Cardiac septum (tissue), 1 donor: Measurements from ENCODE around the gene FIBP. TPM values are rescaled to one million over a fixed set of nuclear protein-coding genes. Genes with fewer than 3 reads are reported as not detected.

Experiments
- DNase-seq: peaks from one replicate; pipeline ENCODE4 v3.0.0-alpha.2; 2020; ENCODE audit warnings: low spot score
- intact Hi-C: fragments of 100-400 bp; cut with DNase I; formaldehyde crosslinking; loops from one replicate; pipeline ENCODE4 v1.14.0; 2022
- total RNA-seq: library from RNA; stranded (reverse); fragmentation: NEBNext Ultra II Directional; extraction: Animal tissue kit (Norgen Biotek cat#: 25700); gene quantifications from one replicate; pipeline ENCODE4 v1.2.1, GENCODE V29; 2021
- donor health status: DM: no; HTN: no; CAD: no.

Gene FIBP
- total RNA-seq, 1 donor from 2014 or later: 62.6 TPM

DNA sequence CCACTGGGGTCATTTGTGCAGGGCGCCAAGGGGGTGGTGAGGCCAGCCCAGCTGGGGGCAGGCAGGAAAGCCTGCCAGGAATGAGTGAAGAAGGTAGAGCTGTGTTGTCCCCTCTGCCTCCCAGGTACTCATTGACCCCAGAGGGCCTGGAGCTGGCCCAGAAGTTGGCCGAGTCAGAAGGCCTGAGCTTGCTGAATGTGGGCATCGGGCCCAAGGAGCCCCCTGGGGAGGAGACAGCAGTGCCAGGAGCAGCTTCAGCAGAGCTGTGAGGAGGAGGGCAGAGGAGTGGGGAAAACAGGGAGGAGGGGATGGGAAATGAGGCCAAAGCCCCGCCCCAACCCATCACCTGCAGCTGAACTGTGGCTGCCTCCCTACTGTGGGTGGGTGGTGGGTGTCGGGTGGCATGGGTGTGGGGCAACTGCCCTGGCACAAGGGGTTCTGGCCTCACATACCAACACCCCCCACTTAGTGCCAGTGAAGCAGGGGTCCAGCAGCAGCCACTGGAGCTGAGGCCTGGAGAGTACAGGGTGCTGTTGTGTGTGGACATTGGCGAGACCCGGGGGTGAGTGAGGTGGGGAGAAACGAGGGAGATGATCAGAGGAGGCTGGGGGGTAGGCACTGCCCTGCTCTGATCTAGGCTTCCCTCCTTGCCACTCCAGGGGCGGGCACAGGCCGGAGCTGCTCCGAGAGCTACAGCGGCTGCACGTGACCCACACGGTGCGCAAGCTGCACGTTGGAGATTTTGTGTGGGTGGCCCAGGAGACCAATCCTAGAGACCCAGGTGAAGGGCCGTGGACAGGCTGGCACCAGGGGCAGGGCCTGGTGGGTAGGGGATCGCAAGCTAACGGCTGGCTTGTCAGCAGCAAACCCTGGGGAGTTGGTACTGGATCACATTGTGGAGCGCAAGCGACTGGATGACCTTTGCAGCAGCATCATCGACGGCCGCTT lies 25.1 kb downstream of the FIBP start:
- intact Hi-C loops: no loop called here
- no peak for DNase-seq

DNA sequence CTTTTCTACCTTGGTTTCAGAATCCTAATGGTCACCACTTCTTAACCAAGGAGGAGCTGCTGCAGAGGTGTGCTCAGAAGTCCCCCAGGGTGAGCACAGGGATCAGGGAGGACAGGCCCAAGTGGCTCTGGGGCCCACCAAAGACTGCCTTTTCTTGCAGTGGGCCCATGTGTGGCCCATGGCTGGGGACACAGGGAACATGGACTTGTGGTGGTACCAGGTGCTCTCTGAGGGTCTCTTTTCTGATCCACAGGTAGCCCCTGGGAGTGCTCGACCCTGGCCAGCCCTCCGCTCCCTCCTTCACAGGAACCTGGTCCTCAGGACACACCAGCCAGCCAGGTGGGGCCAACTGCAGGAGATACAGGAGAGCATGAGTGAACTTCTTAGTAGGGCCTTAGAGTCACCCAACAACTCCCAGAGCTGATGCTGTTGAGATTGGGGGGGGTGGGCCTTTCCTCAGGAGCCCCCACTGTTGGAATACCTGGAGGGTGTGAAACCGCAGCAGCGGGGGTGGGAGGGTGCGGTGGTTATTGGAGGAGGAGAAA lies 26.0 kb downstream of the FIBP start:
- DNase-seq: no peak

DNA sequence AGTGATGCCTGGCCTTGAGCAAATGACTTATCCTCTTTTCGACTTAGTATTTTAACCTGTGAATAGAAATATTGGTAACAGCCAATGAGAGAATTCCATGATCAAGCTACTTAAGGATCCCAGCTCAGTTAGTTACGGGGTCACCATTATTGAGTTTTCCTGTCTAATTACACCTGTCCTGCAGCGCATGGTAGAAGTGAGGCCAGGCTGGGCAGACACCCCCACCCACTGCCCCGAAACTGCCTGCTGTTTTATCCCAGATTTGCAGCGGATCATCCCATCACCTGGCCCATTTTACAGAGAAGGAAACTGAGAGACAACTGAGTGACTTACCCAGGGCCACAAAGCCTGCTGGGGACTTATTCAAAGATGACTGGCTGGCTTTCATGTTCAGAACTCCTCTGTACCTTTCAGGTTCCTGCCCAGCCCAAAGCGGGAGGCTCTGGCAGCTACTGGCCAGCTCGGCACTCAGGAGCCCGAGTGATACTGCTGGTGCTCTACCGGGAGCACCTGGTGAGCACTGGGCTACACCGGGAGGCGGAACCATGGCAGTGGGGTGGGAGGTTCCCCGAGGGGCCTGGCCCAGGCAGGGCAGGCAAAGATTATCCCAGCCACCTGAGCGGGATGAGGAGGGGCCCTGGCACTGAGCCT lies 26.6 kb downstream of the FIBP start:
- DNase-seq: no peak
- intact Hi-C loops: no loop called here

More for the DNA sequence above, 26.0 kb downstream of the FIBP start:
- intact Hi-C loops: no loop called here

DNA sequence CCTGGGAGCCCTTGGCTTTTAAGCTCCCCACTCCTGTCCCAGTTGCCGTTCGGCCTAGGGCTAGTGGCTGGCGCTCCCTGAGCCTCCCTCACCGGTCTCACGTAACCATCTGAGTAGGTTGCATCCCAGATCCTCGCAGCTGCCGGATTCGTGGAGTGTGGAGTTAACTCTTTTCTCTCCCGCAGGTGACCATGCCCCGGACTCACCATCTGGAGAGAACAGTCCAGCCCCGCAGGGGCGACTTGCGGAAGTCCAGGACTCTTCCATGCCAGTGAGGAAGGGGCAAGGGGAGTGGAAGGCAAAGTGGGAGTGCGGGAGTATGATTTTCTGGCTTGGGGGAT lies 27.1 kb downstream of the FIBP start:
- no peak for DNase-seq
- intact Hi-C loops: no loop called here

DNA sequence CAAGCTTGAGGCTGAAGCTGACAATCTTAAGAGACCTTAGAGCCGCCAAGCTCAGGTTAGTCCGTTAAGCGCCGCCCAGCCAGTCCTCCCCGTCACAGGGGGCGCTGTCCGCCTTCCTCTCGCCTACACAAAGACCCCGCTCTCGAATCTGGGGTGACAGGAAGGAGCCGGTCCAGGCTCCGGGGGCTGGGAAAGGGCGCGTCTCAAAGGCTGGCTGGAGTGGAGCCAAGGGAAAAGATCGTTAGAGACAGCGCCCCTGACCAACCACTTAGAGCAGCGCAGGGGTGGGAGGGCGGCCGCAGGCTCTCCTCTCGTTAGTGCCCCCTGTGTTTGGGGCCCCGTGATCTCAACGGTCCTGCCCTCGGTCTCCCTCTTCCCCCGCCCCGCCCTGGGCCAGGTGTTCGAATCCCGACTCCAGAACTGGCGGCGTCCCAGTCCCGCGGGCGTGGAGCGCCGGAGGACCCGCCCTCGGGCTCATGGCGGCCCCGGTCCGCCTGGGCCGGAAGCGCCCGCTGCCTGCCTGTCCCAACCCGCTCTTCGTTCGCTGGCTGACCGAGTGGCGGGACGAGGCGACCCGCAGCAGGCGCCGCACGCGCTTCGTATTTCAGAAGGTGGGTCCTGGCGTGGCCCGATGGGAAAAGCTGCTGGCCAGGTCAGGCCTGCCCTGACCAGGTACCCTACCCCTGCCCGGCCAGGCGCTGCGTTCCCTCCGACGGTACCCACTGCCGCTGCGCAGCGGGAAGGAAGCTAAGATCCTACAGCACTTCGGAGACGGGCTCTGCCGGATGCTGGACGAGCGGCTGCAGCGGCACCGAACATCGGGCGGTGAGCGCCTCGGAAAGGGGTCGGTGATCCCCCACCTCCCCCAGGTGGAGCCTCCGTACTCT lies 27.8 kb downstream of the FIBP start, which contains the start of gene MUS81:
Gene MUS81 (plus strand): TSS at position 156 of the 887 bp plus-strand sequence. CDS start 321 bp downstream, at position 477.
- intact Hi-C loops: loop anchor here (1.0 kb wide), 2 partner anchors 13 to 28 kb away; partner anchors contain the start of gene FIBP
- peak; percentile 98 for DNase-seq

DNA sequence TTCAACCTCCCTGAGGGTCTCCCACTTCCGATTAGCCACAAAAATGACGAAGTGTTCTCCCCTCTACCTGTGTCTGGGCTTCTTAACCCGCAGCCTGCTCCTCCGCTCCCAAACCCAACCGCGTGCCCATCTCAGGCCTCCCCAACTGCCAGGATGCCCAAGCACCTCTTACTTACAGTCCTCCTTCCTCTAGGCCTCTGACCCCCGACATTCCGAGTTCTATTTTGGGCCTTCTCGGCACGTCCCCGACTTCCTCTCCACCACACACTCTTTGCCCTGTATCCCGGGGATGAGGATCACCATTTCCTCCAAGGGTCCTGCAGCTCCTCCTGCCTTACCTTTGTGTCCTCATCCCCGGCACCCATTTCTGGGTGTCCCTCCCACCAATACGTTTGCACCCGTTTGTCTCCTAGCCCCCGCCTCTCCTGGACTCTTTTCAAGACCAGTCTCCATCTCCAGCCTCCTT lies 28.4 kb downstream of the FIBP start:
- intact Hi-C loops: loop anchor here (1.0 to 5.0 kb wide), 4 partner anchors 13 to 142 kb away; partner anchors contain the start of genes BANF1, C11orf68, DRAP1 and EIF1AD
- no peak for DNase-seq

DNA sequence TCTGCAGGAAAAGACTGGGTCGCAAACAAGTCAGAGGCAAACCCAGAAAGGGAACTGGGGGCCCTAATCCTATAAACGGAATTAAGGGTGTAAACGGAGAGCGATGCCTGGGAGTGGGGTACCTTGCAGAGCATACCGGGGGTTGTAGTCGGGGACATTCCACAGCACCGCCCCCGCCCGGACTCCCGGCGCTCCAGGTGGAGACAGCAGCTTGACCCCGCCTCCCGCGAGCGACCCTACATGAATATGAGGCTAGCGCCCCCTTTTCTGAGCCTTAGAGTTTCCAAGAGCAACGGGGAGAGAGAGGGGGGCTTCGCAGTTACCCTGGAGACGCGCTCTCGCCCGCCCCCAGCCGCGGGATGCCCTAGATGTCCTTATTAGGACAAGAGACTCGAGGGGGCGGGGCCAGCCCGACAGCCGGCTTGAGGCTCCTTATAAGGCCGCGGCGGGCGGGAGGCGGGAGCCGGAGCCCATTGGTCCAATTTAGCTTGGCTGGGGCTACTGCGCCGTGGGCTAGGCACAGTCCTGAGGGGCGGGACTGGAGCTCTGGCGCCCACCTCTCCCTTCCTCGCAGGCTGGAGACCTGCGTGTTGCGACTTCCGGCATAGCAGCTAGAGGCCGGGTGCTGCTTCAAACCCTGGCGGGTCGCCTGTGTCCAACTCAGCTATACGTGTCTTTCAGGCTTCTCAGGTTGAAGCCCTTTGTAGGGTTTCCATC lies 29.0 kb downstream of the FIBP start:
- intact Hi-C loops: loop anchor here (1.0 to 5.0 kb wide), 2 partner anchors 60 to 143 kb away; partner anchors contain the start of genes BANF1, C11orf68, DRAP1 and EIF1AD

DNA sequence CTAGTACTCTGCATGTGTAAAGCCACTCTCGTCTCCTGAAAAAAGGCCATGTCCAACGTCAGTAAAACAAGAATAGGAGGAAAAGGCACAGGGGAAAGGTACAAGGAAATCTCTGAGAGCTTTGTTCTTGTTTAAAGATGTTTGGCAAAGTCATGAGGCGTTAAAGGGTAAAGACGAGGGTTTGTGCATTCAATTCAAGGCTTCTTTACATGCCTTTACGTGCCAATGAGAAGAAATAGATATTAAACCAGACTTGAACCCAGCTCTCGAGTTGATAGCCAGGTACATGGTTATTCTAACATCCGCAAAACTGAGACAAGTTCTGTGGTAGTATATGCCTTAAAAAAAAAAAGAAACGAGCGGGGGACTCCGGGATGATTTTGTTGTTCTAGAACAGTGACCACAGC lies 29.6 kb downstream of the FIBP start:
- DNase-seq: no peak
- intact Hi-C loops: loop anchor here (1.0 to 5.0 kb wide), 2 partner anchors 61 to 144 kb away; partner anchors contain the start of genes BANF1, C11orf68, DRAP1 and EIF1AD

More for the DNA sequence above, 29.0 kb downstream of the FIBP start:
- peak; percentile 99 for DNase-seq

DNA sequence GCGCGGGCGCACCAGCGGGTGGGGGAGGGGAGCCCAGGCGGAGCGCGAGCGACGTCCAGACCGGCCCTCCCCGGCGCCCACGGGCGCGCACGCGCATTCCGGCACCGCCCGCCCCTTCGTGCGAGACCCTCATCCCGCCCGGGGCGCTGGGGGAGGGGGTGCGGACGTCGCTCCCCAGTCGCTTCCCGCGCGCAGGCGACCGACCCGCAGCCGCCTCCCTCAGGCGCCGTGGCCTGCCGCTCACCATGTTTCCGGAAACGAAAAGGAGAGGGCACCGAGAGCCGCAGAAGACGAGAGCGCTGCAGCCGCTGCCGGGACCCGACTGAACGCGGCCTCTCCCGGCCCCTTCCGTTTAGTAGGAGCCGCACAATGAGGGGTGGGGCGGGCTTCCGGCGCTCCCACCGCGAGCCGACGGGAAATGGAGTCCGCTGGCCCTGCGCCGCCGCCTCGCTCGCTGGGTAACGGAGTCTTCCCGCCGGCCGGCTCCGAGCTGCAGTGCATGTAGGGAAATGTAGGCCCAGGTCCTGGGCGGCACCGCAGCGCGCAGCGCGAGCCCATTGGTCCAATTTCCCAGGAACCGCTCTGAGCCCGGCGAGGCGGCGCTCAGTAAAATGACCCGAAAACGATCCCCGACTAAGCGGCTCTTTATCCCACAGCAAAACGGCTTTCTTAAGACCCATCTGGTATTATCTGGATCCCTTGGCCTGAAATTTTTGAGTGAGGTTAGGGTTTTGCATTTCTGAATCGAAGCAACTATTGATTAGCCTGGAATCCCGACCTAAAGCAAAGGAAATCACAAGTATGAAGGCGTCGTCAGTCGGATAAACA lies 30.2 kb downstream of the FIBP start, which contains the start of gene CFL1:
Gene CFL1 (minus strand): TSS at position 328 of the 828 bp plus-strand sequence. CDS start 81 bp downstream, at position 247.
- intact Hi-C loops: loop anchor here (5.0 kb wide), 1 partner anchor 144 kb away; the partner anchor contains the start of genes BANF1 and EIF1AD
- peak; percentile 99 for DNase-seq

DNA sequence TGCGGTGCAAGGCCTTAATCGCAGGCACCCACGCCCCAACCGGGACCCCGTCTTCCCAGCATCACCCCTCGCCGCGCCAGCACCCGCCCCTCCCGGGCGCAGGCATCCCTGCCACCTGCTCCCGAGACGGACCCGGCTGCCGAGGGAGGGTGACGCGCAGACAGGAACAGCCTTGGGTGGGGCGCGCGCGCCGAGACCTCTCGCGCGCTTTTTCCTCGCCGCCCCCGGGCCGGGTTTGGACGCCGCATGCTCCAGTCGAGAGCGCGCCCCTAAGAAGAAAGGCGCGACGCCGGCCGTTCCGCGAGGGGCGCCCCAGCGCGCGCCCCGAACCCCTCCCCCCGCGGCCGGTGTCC lies 30.8 kb downstream of the FIBP start:
- DNase-seq: no peak
- intact Hi-C loops: loop anchor here (5.0 kb wide), 1 partner anchor 145 kb away; the partner anchor contains the start of genes BANF1 and EIF1AD

DNA sequence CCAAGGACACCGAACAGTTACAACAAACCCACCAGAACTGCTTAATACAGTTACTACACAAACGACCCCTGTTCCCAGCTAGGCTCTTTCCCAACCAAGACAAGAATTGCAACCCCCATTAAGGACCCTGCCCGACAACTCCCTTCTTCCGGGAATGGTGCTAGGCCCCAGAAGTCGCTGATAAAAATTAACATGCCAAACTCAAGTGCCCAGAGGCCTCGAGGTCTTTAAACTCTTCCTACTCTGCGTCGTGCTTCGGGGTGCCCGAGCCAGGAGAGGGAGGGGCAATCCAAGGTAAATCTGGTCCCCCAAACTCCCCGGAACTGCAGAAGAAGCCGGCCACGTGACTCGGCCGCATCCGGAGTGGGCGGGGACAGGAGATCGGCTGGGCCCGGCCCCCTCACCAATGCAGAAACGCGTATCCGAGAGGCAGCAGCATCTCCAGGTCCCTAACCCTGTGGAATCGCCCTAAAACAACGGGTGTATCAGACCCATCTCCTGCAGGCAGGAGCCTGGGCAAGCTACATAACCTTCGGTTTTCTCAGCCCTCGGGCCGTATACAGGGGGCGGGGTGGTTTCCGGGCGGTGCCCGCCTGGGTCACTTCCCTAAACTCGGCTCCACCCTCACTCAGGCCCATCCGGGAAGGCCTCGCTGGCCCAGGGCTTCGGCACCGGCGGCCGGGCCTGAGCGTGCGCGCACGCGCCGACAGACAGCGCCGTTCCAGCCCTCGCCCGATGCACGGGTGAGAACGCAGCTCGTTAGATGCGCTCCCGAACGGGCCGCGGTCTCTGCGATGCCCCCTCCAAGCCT lies 31.4 kb downstream of the FIBP start:
- peak; percentile 95 for DNase-seq
- intact Hi-C loops: loop anchor here (5.0 kb wide), 1 partner anchor 145 kb away; the partner anchor contains the start of genes BANF1 and EIF1AD

DNA sequence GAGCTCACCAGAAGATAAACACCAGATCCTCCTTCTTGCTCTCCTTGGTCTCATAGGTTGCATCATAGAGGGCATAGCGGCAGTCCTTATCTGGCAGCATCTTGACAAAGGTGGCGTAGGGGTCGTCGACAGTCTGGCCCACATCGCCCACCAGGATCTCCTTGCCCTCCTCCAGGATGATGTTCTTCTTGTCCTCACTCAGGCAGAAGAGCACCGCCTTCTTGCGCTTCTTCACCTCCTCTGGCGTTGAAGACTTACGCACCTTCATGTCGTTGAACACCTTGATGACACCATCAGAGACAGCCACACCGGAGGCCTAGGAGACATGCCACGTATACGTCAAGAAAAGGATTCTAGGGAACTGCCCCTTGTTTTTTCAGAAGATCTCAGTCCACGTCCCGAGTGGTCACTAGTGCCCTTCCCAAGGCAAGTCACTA lies 32.3 kb downstream of the FIBP start:
- DNase-seq: no peak

DNA sequence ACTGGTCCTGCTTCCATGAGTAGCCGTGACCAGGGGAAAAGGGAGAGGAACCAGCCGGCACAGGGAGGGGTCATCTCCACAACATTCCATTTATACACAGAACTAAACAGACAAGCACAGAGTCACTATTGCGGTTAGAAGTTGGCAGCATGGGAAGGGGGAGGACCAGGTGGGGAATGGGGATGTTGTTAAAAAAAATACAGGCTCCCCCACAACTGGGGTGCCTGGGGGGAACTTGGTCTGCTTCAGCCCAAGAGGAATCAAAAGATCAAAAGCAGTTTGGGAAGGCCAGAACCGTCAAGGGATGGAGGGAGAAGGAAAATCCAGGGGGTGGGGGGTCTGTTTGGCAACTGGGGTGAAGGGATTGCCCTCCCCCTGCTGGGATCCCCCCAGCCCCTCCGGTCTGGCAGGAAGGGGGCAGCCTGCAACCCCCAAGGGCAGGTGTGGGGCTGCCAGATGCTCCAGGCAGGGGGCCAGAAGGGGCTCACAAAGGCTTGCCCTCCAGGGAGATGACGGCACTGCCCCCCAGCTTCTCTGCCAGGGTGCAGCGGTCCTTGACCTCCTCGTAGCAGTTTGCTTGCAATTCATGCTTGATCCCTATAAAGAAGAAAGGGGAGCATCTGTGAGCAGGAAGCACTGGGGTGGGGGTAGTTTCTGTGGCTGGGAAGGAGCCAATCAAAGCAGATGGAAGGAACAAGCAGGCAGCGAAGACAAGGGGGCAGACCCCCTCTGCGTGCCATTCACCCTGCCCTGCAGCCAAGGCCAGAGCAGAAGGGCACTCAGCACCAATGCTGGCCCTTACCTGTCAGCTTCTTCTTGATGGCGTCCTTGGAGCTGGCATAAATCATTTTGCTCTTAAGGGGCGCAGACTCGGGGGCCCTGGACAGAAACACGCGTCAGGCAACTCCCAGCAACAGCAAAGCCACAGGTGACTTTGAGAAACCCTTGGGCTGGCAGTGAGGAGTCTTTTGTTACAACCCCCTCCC lies 33.1 kb downstream of the FIBP start:
- DNase-seq: no peak
- intact Hi-C loops: loop anchor here (5.0 kb wide), 1 partner anchor 147 kb away; the partner anchor contains the start of genes BANF1 and EIF1AD

More for the DNA sequence above, 32.3 kb downstream of the FIBP start:
- intact Hi-C loops: loop anchor here (5.0 kb wide), 1 partner anchor 146 kb away; the partner anchor contains the start of genes BANF1 and EIF1AD

DNA sequence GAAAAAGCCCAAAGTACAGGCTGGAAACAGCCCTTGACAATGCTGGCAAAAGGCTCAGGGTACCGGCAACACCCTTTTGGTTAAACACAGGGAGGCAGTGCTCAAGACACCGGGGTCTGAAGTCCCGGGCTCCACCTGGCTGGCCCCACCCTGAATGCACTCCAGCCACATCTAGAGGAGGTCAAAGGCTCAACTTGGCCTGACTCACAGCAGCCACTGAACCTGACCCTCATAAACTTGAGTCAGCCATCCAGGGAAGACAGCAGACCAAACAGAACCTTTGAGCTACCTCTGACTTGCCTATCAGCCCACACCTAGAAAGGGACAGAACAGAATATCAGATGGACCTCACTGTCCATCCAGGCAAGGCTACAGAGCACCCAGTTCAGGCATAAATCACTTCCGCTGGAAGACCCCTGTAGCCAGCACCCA lies 34.1 kb downstream of the FIBP start:
- no peak for DNase-seq
- intact Hi-C loops: no loop called here
